Endothelial cell of umbilical vein (primary cell): Measurements from ENCODE around the gene GALNT12. TPM values are rescaled to one million over a fixed set of nuclear protein-coding genes. Genes with fewer than 3 reads are reported as not detected.

Experiments
- BruUV-seq: library from RNA; stranded (reverse); fragments of 400-500 nt; replicated peaks from 2 replicates; lab custom pipeline; 2021; lab: Mats Ljungman, UMichigan
- CTCF ChIA-PET: fragments of 300-600, 350-600 bp; sonication (Branson Sonifier 250); formaldehyde crosslinking; loops from one replicate; lab custom pipeline; 2021; ENCODE audit warnings: antibody characterized with exemption, inconsistent platforms; lab: Charles Lee
- POLR2A ChIA-PET: fragments of 300-600, 350-600 bp; sonication (Branson Sonifier 250); formaldehyde crosslinking; loops from one replicate; lab custom pipeline; 2021; ENCODE audit warnings: antibody characterized with exemption, inconsistent platforms; lab: Charles Lee
- DNase-seq: peaks from one replicate; pipeline ENCODE4 v3.0.0-alpha.2; 2011; ENCODE audit warnings: low read depth, low spot score
- FAIRE-seq: peaks from 2 replicates; lab custom pipeline; 2011; peaks lifted over from hg19 to GRCh38; lab: Jason Lieb, UNC
- H2AFZ ChIP-seq: 2 replicates; pipeline ENCODE4 v1.6.0; 2012; ENCODE audit warnings: low read depth, low read length, control low read depth, inconsistent platforms
- H3K27ac ChIP-seq: 2 replicates; pipeline ENCODE4 v1.5.1; 2011; ENCODE audit warnings: low read depth, mild to moderate bottlenecking, control low read depth, low read length, moderate library complexity; ENCODE audit not compliant: insufficient read depth
- H3K27me3 ChIP-seq, 2 experiments: 2 replicates each; pipeline versions ENCODE4 v1.6.0 to v1.6.1; 2011; ENCODE audit warnings: low read length in 2 of 2, mixed read lengths in 1 of 2; ENCODE audit not compliant: control insufficient read depth in 2 of 2, insufficient read depth in 2 of 2
- H3K36me3 ChIP-seq, 2 experiments: 2 replicates in 1 of 2; 3 replicates in 1 of 2; pipeline ENCODE4 v1.5.1; 2011; ENCODE audit warnings: low read length in 2 of 2, mild to moderate bottlenecking in 1 of 2, moderate library complexity in 1 of 2; ENCODE audit not compliant: control insufficient read depth in 2 of 2, insufficient read depth in 2 of 2; ENCODE audit errors: extremely low read depth in 1 of 2
- H3K4me1 ChIP-seq: 3 replicates; pipeline ENCODE4 v1.5.1; 2011; ENCODE audit warnings: mild to moderate bottlenecking, low read length; ENCODE audit not compliant: control insufficient read depth, insufficient read depth; ENCODE audit errors: extremely low read depth
- H3K4me2 ChIP-seq: 2 replicates; pipeline ENCODE4 v1.6.1; 2011; ENCODE audit warnings: low read length, control low read depth, mixed read lengths; ENCODE audit not compliant: insufficient read depth
- H3K4me3 ChIP-seq, 3 experiments: fragments of 200-600 bp in 1 of 3; sonication (generic), shearing (Covaris generic) in 1 of 3; replicated peaks in 1 of 3; 2 replicates each; pipeline ENCODE4 v1.5.1; 2011 to 2016; ENCODE audit warnings: control low read depth in 3 of 3, low read length in 3 of 3, mild to moderate bottlenecking in 2 of 3, inconsistent platforms in 1 of 3, low read depth in 1 of 3, moderate library complexity in 1 of 3; ENCODE audit not compliant: insufficient read depth in 1 of 3
- H3K79me2 ChIP-seq: 2 replicates; pipeline ENCODE4 v1.6.0; 2012; ENCODE audit warnings: low read length, inconsistent platforms; ENCODE audit not compliant: control insufficient read depth, insufficient read depth
- H3K9ac ChIP-seq: replicated peaks from 2 replicates; pipeline ENCODE3; 2011; ENCODE audit warnings: low read length, control low read depth; ENCODE audit not compliant: insufficient read depth; ENCODE audit errors: extremely low read depth
- H3K9me1 ChIP-seq: replicated peaks from 3 replicates; pipeline ENCODE4 v1.6.0; 2011; ENCODE audit warnings: mild to moderate bottlenecking, low read length; ENCODE audit not compliant: control insufficient read depth, insufficient read depth; ENCODE audit errors: extremely low read depth
- H3K9me3 ChIP-seq: replicated peaks from 2 replicates; pipeline ENCODE4 v1.5.1; 2012; ENCODE audit warnings: low read length, inconsistent platforms; ENCODE audit not compliant: control insufficient read depth, insufficient read depth
- H4K20me1 ChIP-seq: replicated peaks from 2 replicates; pipeline ENCODE3; 2011; ENCODE audit warnings: mild to moderate bottlenecking, low read length; ENCODE audit not compliant: control insufficient read depth, insufficient read depth; ENCODE audit errors: extremely low read depth
- EZH2 ChIP-seq: IDR thresholded peaks from 2 replicates; pipeline ENCODE4 v1.6.1; 2012; ENCODE audit warnings: borderline replicate concordance, low read depth, mild to moderate bottlenecking, moderate library complexity, low read length, inconsistent platforms; ENCODE audit not compliant: severe bottlenecking
- FOS ChIP-seq: IDR thresholded peaks from 2 replicates; pipeline ENCODE4 v1.6.1; 2011; ENCODE audit warnings: mild to moderate bottlenecking, low read length, moderate library complexity, borderline replicate concordance; ENCODE audit not compliant: insufficient read depth
- GATA2 ChIP-seq: IDR thresholded peaks from 2 replicates; pipeline ENCODE4 v1.7.0; 2011; ENCODE audit warnings: low read depth, mild to moderate bottlenecking, moderate library complexity, mixed read lengths, low read length; ENCODE audit not compliant: insufficient read length, insufficient read depth
- JUN ChIP-seq: IDR thresholded peaks from 2 replicates; pipeline ENCODE4 v1.6.1; 2011; ENCODE audit warnings: borderline replicate concordance, low read depth; ENCODE audit not compliant: insufficient read length, insufficient read depth
- MYC ChIP-seq: IDR thresholded peaks from one replicate; pipeline ENCODE4 v1.6.1; 2011; ENCODE audit warnings: mild to moderate bottlenecking, low read depth, low read length
- POLR2A ChIP-seq: IDR thresholded peaks from 2 replicates; pipeline ENCODE4 v1.6.1; 2012; ENCODE audit warnings: low read depth, mild to moderate bottlenecking, control low read depth, low read length
- POLR2AphosphoS5 ChIP-seq: IDR thresholded peaks from 2 replicates; pipeline ENCODE4 v1.6.1; 2012; ENCODE audit warnings: low read depth, mild to moderate bottlenecking, control low read depth, low read length, moderate library complexity; ENCODE audit not compliant: insufficient read depth
- dilution Hi-C: fragments of 300-500 bp; cut with MboI; formaldehyde crosslinking; loops from one replicate; pipeline ENCODE4 v1.15.0; 2019; ENCODE audit warnings: low sequenced_read_pairs; ENCODE audit not compliant: extremely low pct_ligation_motif_present
- intact Hi-C: fragments of 100-400 bp; cut with micrococcal nuclease; formaldehyde crosslinking; loops from one replicate; pipeline ENCODE4 v1.10.0; 2022
- polyA plus RNA-seq, 4 experiments: library from polyadenylated mRNA; depleted of rRNA in 3 of 4; stranded (reverse) in 3 of 4; unstranded in 1 of 4; fragments of >200 nt; gene quantifications; 2 replicates each; pipeline versions ENCODE4 v1.2.1 to v1.2.3, GENCODE V29; 2011 to 2012; ENCODE audit warnings: missing spikeins in 1 of 4
- total RNA-seq: library from RNA; stranded (reverse); gene quantifications from 2 replicates; pipeline ENCODE4 v1.2.3, GENCODE V29; 2021
- TF ChIP-seq, protein P1 (sequence below): IDR thresholded peaks from 2 replicates; pipeline ENCODE4 v1.6.1; 2011; ENCODE audit not compliant: insufficient read depth, insufficient read length
- TF ChIP-seq, protein P2 (sequence below), 2 donors: IDR thresholded peaks; 1 replicate in 1 of 2; 2 replicates in 1 of 2; pipeline ENCODE4 v1.5.1; 2011; ENCODE audit warnings: low read length in 2 of 2, mild to moderate bottlenecking in 2 of 2, moderate library complexity in 2 of 2, control low read depth in 1 of 2, inconsistent platforms in 1 of 2, low read depth in 1 of 2; ENCODE audit not compliant: insufficient read depth in 1 of 2; ENCODE audit errors: extremely low read depth in 1 of 2

Gene GALNT12
- total and polyA plus RNA-seq, 2 donors (not counting 3 experiments of a cell fraction or from before 2014, with no cell fraction given), result 0.26 to 0.44 TPM

DNA sequence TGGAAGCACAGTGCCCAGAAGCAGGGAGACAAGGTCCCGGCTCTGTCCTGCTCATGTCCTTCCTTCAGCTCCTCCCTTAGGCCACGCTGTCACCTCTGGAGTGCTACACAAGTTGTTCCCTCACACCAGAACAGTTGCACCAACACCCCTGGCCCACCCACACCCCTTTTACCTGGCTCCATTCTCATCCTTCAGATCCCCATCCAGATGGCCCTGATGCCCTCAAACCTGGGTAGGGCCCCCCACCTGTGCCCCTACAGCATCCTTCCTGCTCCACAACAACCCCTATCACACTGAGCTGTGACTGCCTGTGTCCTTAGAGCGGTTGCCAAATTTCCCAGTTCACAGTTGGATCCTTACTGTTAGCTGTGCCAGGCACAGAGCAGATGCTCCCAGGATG, 40.3 kb upstream of the GALNT12 start:
- TF ChIP-seq MYC (no peak), JUN (no peak), EZH2 (no peak), POLR2AphosphoS5 (no peak), FOS (no peak), POLR2A (no peak), GATA2 (no peak)
- TF ChIP-seq, protein P1, sequence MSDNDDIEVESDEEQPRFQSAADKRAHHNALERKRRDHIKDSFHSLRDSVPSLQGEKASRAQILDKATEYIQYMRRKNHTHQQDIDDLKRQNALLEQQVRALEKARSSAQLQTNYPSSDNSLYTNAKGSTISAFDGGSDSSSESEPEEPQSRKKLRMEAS, result no peak
- TF ChIP-seq, protein P2, sequence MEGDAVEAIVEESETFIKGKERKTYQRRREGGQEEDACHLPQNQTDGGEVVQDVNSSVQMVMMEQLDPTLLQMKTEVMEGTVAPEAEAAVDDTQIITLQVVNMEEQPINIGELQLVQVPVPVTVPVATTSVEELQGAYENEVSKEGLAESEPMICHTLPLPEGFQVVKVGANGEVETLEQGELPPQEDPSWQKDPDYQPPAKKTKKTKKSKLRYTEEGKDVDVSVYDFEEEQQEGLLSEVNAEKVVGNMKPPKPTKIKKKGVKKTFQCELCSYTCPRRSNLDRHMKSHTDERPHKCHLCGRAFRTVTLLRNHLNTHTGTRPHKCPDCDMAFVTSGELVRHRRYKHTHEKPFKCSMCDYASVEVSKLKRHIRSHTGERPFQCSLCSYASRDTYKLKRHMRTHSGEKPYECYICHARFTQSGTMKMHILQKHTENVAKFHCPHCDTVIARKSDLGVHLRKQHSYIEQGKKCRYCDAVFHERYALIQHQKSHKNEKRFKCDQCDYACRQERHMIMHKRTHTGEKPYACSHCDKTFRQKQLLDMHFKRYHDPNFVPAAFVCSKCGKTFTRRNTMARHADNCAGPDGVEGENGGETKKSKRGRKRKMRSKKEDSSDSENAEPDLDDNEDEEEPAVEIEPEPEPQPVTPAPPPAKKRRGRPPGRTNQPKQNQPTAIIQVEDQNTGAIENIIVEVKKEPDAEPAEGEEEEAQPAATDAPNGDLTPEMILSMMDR (IDR thresholded peaks at IDR 0.05; ENCODE audit: extremely low read depth in 1 of 2, insufficient read depth in 1 of 2, low read depth in 1 of 2, low read length in 2 of 2), result no peak
- DNase-seq, result no peak
- Histone ChIP-seq H3K4me1 (no peaks in the 10 kb centered on the region), H3K4me2 (no peak overlapping the region), H3K9me1 (no peaks in the 10 kb centered on the region), H3K79me2 (no peaks in the 10 kb centered on the region), H3K9me3 (no peaks in the 10 kb centered on the region), H3K9ac (no peak overlapping the region), H2AFZ (no peak overlapping the region), H3K36me3 (peaks cover 0 to 11% of the 10 kb centered on the region in 2 experiments), H3K27me3 (no peaks in the 10 kb centered on the region), H4K20me1 (no peaks in the 10 kb centered on the region), H3K27ac (no peak overlapping the region), H3K4me3 (no peak overlapping the region)
- FAIRE-seq, result no peak
- ChIA-PET POLR2A (no interaction called here), CTCF (interaction anchor here (1.0 to 2.2 kb wide), 3 partner anchors 9 to 59 kb away, joined by 3 to 8 read pairs (median 3); no protein-coding TSS in a partner anchor)
- dilution Hi-C loops (loop anchor here (25.0 kb wide), 1 partner anchor 480 kb away; no protein-coding TSS in a partner anchor), intact Hi-C loops (no loop called here)
- BruUV-seq, result no TSS peak
